Measurements from ENCODE around the gene SMC1A.

The SMC1A gene

GRCh38 chrX:53438832-53439230 is 16.4 kb upstream of the SMC1A start:
- Histone ChIP-seq H3K9me2 (replicated peaks; ENCODE audit: low read depth, low read length) (no peaks in the 10 kb centered on the region), H2AFZ (ENCODE audit: low read length) (no peak overlapping the region), H4K20me1 (ENCODE audit: insufficient read depth, low read length, poor library complexity, severe bottlenecking) (no peaks in the 10 kb centered on the region), H3K9ac (ENCODE audit: low read depth, low read length, poor library complexity, severe bottlenecking) (no peak overlapping the region), H3K4me2 (ENCODE audit: low read depth, low read length, poor library complexity, severe bottlenecking) (no peak overlapping the region), H3K4me3 (ENCODE audit: low read length, poor library complexity, severe bottlenecking) (no peak overlapping the region), H3K4me1 (ENCODE audit: insufficient read depth, low read length, poor library complexity, severe bottlenecking) (peaks cover 4% of the 10 kb centered on the region), H3K36me3 (ENCODE audit: insufficient read depth, low read length) (no peaks in the 10 kb centered on the region), H3K27me3 (ENCODE audit: insufficient read depth, low read length, poor library complexity, severe bottlenecking) (no peaks in the 10 kb centered on the region), H3K9me3 (ENCODE audit: insufficient read depth, low read depth, low read length) (no peaks in the 10 kb centered on the region), H3F3A (ENCODE audit: low read depth) (no peaks in the 10 kb centered on the region), H3K79me2 (ENCODE audit: insufficient read depth, low read length) (peaks cover 3% of the 10 kb centered on the region)
- TF ChIP-seq CTCF (conservative IDR thresholded peaks at IDR 0.05; ENCODE audit: low read length) = no peak
- TF ChIP-seq EZH2phosphoT487 (IDR thresholded peaks at IDR 0.05; ENCODE audit: borderline replicate concordance) = no peak

GRCh38 chrX:53438174-53438831 is 15.8 kb upstream of the SMC1A start:
- Histone ChIP-seq H2AFZ (ENCODE audit: low read length) (no peak overlapping the region), H3K36me3 (ENCODE audit: insufficient read depth, low read length) (no peaks in the 10 kb centered on the region), H3K79me2 (ENCODE audit: insufficient read depth, low read length) (peaks cover 8% of the 10 kb centered on the region), H3K4me1 (ENCODE audit: insufficient read depth, low read length, poor library complexity, severe bottlenecking) (peaks cover 8% of the 10 kb centered on the region), H3K4me3 (ENCODE audit: low read length, poor library complexity, severe bottlenecking) (no peak overlapping the region), H3F3A (ENCODE audit: low read depth) (no peaks in the 10 kb centered on the region), H4K20me1 (ENCODE audit: insufficient read depth, low read length, poor library complexity, severe bottlenecking) (no peaks in the 10 kb centered on the region), H3K9me3 (ENCODE audit: insufficient read depth, low read depth, low read length) (no peaks in the 10 kb centered on the region), H3K27me3 (ENCODE audit: insufficient read depth, low read length, poor library complexity, severe bottlenecking) (no peaks in the 10 kb centered on the region), H3K9me2 (replicated peaks; ENCODE audit: low read depth, low read length) (no peaks in the 10 kb centered on the region), H3K4me2 (ENCODE audit: low read depth, low read length, poor library complexity, severe bottlenecking) (no peak overlapping the region), H3K9ac (ENCODE audit: low read depth, low read length, poor library complexity, severe bottlenecking) (no peak overlapping the region)
- no peak for TF ChIP-seq CTCF (conservative IDR thresholded peaks at IDR 0.05; ENCODE audit: low read length)
- no peak for TF ChIP-seq EZH2phosphoT487 (IDR thresholded peaks at IDR 0.05; ENCODE audit: borderline replicate concordance)

GRCh38 chrX:53437206-53437605 is 14.8 kb upstream of the SMC1A start:
- no peak for TF ChIP-seq EZH2phosphoT487 (IDR thresholded peaks at IDR 0.05; ENCODE audit: borderline replicate concordance)
- no peak for TF ChIP-seq CTCF (conservative IDR thresholded peaks at IDR 0.05; ENCODE audit: low read length)
- no peaks in the 10 kb centered on the region for H4K20me1 ChIP-seq (ENCODE audit: insufficient read depth, low read length, poor library complexity, severe bottlenecking)
- H3K4me2 ChIP-seq (ENCODE audit: low read depth, low read length, poor library complexity, severe bottlenecking) = no peak overlapping the region
- H3K27me3 ChIP-seq (ENCODE audit: insufficient read depth, low read length, poor library complexity, severe bottlenecking) = no peaks in the 10 kb centered on the region
- H3K79me2 ChIP-seq (ENCODE audit: insufficient read depth, low read length) = peaks cover 11% of the 10 kb centered on the region
- no peaks in the 10 kb centered on the region for H3F3A ChIP-seq (ENCODE audit: low read depth)
- no peaks in the 10 kb centered on the region for H3K36me3 ChIP-seq (ENCODE audit: insufficient read depth, low read length)
- no peak overlapping the region for H3K9ac ChIP-seq (ENCODE audit: low read depth, low read length, poor library complexity, severe bottlenecking)
- H3K4me1 ChIP-seq (ENCODE audit: insufficient read depth, low read length, poor library complexity, severe bottlenecking) = peaks cover 8% of the 10 kb centered on the region
- no peaks in the 10 kb centered on the region for H3K9me2 ChIP-seq (replicated peaks; ENCODE audit: low read depth, low read length)
- no peak overlapping the region for H2AFZ ChIP-seq (ENCODE audit: low read length)
- no peak overlapping the region for H3K4me3 ChIP-seq (ENCODE audit: low read length, poor library complexity, severe bottlenecking)
- H3K9me3 ChIP-seq (ENCODE audit: insufficient read depth, low read depth, low read length) = no peaks in the 10 kb centered on the region

Data from Loucy (cell line).